ENCODE results near the gene TPTE. TPM values are rescaled to one million over a fixed set of nuclear protein-coding genes. Genes with fewer than 3 reads are reported as not detected.
"Not testable (repeated sequence)": the region's sequence is repeated elsewhere in the genome, so short reads cannot be mapped to it uniquely, and the experiment has no call there.

Gene TPTE
- total RNA-seq, 1 experiment from 2014 or later = 5.9 TPM

DNA sequence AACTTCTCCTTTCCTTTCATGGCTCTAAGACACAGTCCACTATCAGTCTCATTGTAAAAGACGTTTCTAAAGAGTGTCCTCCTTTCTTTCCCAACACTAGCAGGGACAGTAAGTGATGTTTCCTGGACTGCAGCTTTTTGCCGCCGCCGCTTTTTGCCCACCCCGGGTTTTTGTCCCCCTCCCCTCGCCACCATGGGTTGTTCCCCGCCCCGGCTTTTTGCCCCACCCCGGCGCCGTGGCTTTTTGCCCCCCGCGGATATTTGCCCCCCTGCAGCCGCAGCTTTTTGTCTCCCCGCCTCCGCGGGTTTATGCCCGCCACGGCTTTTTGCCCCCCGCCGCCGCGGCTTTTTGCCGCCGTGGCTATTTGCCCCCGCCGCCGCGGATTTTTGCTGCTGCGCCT, 95.2 kb downstream of the TPTE start:
- no peak for DNase-seq (ENCODE audit: low read depth)

GRCh38 chr21:10617133-10617752, 95.9 kb downstream of the TPTE start:
- DNase-seq (ENCODE audit: low read depth) = not testable (repeated sequence)

GRCh38 chr21:10627316-10627863, 106.0 kb downstream of the TPTE start:
- no peak for DNase-seq (ENCODE audit: low read depth)

GRCh38 chr21:10629239-10629638, 107.9 kb downstream of the TPTE start:
- DNase-seq (ENCODE audit: low read depth) = not testable (repeated sequence)

DNA sequence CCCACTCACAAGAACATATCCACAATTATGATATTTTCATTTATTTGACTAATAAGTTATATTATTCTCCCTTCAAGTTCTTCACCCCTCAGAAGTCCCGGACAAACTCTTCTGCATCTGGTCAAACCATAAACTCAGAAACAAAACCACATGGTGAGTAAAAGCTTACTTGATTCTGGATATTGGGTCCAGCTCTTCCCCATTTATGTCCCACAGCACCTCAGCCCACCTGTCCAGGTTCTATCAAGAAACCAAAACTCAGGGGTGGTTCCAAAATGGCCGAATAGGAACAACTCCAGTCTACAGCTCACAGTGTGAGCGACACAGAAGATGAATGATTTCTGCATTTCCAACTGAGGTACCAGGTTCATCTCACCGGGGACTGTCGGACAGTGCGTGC, 109.4 kb downstream of the TPTE start:
- DNase-seq (ENCODE audit: low read depth) = not testable (repeated sequence)

GRCh38 chr21:10631316-10631715, 109.9 kb downstream of the TPTE start:
- not testable (repeated sequence) for DNase-seq (ENCODE audit: low read depth)

DNA sequence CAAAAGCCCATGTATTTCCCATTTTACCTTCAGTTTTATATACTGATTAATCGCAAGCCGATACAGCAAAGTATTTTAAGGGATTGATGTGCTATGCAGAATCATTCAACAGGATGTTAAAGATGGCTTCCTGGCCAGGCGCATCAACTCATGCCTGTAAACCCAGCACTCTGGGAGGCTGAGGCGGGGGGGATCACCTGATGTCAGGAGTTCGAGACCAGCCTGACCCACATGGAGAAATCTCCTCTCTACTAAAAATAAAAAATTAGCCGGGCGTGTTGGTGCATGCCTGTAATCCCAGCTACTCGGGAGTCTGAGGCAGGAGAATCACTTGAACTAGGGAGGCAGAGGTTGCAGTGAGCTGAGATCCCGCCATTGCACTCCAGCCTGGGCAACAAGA, 116.8 kb downstream of the TPTE start:
- not testable (repeated sequence) for DNase-seq (ENCODE audit: low read depth)

DNA sequence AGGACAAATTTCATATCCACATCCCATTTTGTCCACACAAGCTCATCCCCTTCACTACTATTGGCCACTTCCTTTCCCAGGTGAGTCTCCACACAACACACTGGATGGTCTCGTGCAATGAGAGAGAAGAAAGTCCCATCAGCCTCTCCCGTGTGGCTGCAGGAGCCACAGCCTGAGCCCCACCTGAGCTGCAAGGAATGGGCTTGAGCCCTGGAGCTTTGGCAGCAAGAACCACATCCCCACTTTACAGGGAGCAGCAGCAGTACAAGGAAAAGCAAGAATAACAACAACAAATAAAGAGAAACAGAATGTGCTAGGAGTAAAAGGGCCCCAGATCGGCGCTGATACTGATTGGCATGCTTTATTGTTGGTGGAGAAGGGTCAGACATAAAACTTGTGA, 117.7 kb downstream of the TPTE start:
- no peak for DNase-seq (ENCODE audit: low read depth)

DNA sequence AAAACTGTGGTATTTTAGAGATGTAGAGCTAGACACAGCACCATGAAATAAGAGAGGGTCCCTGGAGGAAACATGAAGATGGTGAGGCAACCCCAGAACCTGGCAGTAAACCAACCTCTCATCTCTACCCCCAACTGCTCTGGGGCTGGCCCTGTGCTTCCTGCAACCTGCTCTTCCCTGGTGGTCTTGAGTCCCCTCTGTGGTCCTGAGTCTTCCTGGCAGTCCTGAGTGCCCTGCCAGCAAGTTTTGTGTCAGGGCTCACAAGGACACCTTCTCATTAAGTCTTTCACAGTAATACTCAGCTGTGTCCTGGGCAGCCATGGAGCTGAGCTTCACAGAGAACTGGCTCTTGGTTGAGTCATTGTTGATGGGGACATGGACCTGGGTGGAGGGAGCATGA, 118.4 kb downstream of the TPTE start:
- not testable (repeated sequence) for DNase-seq (ENCODE audit: low read depth)

- DNase-seq (ENCODE audit: low read depth) = no peak
These were observed 119.1 kb downstream of the TPTE start for GRCh38 chr21:10640446-10640845.

DNA sequence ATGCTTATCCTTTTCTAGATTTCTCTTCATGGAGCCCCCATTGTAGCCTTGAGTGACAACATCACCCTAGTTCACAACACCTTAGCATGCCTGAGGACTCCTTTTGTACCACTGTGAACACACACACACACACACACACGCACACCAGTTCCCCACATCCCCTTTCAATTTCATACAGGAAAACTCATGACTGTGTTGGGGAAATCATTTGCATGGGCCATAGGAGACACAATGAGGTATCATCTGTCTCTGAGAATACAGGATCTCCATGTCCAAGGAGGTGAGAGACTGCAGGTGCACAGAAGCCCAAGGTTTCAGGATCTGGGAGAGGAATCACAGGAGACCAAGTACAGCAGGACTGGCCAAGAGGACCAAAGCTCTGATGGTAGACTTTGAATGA, 119.7 kb downstream of the TPTE start:
- no peak for DNase-seq (ENCODE audit: low read depth)

DNA sequence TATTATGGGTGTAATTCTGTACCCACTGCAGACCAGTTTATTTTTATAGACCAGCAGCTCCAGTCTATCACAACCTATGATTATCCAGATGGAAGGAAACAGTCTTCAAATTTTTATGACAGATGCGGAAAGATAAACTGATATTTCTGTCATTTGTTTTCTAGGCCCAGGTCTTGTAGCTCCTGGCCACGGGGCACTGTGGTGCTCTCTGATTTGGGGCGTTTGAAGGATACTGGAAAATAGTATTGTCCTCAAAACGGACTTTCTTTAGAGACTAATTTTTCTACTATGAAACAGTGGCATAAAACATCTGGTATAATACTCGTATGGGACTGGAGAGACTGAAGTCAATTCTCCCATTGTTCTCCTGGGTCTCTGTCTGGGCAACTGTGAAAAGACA, 124.3 kb downstream of the TPTE start:
- DNase-seq (ENCODE audit: low read depth) = not testable (repeated sequence)

DNA sequence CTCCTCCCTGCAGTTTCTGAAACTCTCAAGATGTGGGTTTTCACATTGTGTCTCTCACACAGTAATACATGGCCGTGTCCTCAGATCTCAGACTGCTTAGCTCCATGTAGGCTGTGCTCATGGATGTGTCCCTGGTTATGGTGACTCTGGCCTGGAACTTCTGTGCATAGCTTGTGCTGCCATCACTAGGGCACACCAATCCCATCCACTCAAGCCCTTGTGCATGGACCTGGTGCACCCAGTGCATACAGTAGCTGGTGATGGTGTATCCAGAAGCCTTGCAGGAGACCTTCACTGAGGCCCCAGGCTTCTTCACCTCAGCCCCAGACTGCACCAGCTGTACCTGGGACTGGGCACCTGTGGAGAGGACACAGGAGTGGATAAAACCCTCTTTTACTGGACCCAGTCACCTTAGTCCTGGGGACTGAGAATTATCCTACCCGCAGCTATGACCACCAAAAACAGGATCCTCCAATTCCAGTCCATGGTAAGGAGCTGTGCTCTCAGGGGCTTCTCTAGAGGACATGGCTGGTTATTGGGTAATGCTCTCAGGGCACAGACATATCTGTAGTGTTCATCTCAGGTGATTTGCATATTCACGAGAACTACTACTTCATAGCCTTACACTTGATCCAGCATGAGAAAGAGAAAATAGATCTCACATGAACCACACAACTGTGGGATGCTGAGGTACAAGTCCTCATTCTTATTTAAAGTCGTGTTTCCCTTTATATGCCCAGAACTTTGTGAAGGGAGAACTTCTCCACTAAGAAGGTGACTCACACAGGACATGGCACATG, 128.2 kb downstream of the TPTE start:
- DNase-seq (ENCODE audit: low read depth) = not testable (repeated sequence)

GRCh38 chr21:10650297-10650696, 128.9 kb downstream of the TPTE start:
- DNase-seq (ENCODE audit: low read depth) = not testable (repeated sequence)
